Astrocyte of the hippocampus (primary cell): ENCODE measurements around the gene PIP4P1.

Source experiments
- DNase-seq: peaks from one replicate; pipeline ENCODE4 v3.0.0; 2011; ENCODE audit warnings: low read depth, low spot score

The PIP4P1 gene

GRCh38 chr14:20435582-20436362 is 25.5 kb downstream of the PIP4P1 start, which contains the start of gene KLHL33:
Gene KLHL33, minus strand, starts transcription at chr14:20436166. Its CDS starts 355 bp downstream, at chr14:20435811.
- DNase-seq = no peak

- DNase-seq = peak; percentile 26
Observed at GRCh38 chr14:20434701-20435581, 26.3 kb downstream of the PIP4P1 start.

GRCh38 chr14:20429801-20430669 is 31.2 kb downstream of the PIP4P1 start:
- DNase-seq = no peak

GRCh38 chr14:20428802-20429201 is 32.4 kb downstream of the PIP4P1 start:
- DNase-seq = no peak

- DNase-seq = no peak
Observed at GRCh38 chr14:20428010-20428365, 33.2 kb downstream of the PIP4P1 start.

GRCh38 chr14:20427231-20428009 is 33.8 kb downstream of the PIP4P1 start:
- peak; percentile 44 for DNase-seq

- no peak for DNase-seq
Observed at GRCh38 chr14:20424851-20425250, 36.4 kb downstream of the PIP4P1 start.

GRCh38 chr14:20422886-20423285 is 38.3 kb downstream of the PIP4P1 start:
- DNase-seq = no peak

GRCh38 chr14:20421267-20421666 is 40.0 kb downstream of the PIP4P1 start:
- DNase-seq = no peak

- DNase-seq = no peak
Observed at GRCh38 chr14:20419419-20419818, 41.8 kb downstream of the PIP4P1 start.

- no peak for DNase-seq
Observed at GRCh38 chr14:20418501-20418909, 42.7 kb downstream of the PIP4P1 start.

- DNase-seq = no peak
Observed at GRCh38 chr14:20417250-20418186, 43.7 kb downstream of the PIP4P1 start.

- DNase-seq = no peak
Observed at GRCh38 chr14:20416223-20416622, 45.0 kb downstream of the PIP4P1 start.

GRCh38 chr14:20415782-20416206 is 45.4 kb downstream of the PIP4P1 start:
- DNase-seq = peak; percentile 64

- DNase-seq = no peak
Observed at GRCh38 chr14:20413744-20414082, 47.5 kb downstream of the PIP4P1 start.

- peak; percentile 94 for DNase-seq
Observed at GRCh38 chr14:20412876-20413743, 48.1 kb downstream of the PIP4P1 start, which contains the start of gene TEP1. Gene TEP1, minus strand, starts transcription at chr14:20413501. Its CDS starts 5,062 bp downstream, at chr14:20408439.

GRCh38 chr14:20412411-20412810 is 48.8 kb downstream of the PIP4P1 start:
- peak; percentile 16 for DNase-seq

- peak; percentile 7 for DNase-seq
Observed at GRCh38 chr14:20409226-20409625, 52.0 kb downstream of the PIP4P1 start.
